Hindlimb muscle (tissue), 1 donor: ENCODE measurements around the gene EHHADH. TPM values are rescaled to one million over a fixed set of nuclear protein-coding genes. Genes with fewer than 3 reads are reported as not detected.

Experiments
- DNase-seq: peaks from one replicate; pipeline ENCODE4 v3.0.0-alpha.2; 2013
- polyA plus RNA-seq: library from polyadenylated mRNA; unstranded; fragments of 120-200 nt; gene quantifications from one replicate; pipeline ENCODE4 v1.2.1, GENCODE V29; 2013; ENCODE audit not compliant: insufficient read length

The EHHADH gene
- polyA plus RNA-seq, 1 donor, result 3.2 TPM

DNA sequence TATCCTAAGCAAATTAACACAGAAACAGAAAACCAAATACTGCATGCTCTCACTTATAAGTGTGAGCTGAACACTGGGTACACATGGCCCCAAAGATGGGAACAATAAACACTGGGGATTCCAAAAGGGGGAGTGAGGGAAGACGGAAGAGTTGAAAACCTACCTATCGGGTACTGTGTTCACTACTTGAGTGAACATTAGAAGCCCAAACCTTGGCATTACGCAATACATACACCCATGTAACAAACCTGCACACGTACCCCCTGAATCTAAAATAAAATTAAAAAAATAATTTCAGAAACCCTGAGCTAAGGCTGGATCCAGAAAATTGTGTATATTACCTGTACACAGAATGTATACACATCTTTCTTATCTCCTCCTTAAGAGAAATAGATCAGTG lies 58.2 kb downstream of the EHHADH start:
- DNase-seq, result no peak

DNA sequence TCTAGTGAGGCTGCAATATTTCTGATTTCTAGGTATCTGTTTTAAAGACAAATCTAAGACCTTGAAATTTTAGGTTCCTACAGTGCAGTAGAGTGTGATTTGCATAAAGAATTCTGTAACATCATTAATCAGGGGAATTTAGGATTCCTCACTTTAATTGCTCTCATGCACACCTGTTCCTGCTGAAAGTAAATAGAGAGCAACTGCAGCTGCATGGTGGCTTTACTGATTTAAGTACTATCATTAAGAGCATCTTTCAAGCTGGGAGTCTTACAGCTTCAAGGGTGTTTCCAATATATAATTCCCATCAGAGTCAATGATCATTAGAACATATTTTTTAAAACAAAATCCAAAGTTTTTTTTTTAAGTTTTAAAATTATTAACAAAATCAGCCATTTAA lies 65.0 kb downstream of the EHHADH start:
- no peak for DNase-seq

DNA sequence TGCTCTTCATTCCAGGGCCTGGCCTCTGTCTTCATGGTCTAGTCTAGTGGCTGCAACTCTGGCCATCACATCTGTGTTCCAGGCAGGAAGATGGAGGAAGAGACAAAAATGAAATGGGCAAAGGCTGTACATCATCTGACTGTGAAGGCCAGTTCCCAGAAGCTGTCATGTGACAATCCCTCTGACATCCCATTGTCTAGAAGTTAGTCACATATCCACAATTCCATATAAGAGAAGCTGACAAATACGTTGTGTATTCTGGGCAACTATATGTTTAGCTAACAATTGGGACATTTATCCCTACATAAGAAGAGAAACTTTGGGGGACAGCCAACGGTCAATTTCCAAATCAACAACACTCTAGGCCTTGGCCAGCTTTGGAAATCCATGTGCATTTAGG lies 66.5 kb downstream of the EHHADH start:
- no peak for DNase-seq

DNA sequence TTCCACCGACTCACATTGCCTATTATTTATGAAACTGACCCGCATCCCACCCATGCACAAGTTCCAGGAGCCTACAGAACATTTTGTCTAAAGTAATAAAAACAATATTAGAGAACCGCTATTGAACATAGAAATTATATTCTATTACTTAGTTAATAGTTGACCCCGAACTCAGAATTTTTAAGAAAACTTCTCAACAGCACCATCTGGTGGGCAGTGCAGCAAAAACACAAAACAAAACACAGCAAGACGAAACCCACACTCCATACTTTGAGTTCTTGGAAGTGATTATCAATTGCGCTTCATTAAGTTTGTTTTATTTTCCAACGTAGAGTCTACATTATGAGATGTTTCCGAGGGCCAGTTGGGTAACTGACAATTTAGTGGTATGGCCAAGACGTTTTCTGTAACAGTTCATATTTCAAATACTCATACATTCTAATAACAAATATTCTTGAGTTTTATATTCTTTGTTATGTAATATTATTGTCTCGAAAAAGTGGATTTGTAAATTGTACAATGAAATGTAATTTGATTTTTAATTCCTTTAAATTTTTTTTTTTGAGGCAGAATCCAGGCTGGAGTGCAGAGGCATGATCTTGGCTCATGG lies 77.0 kb downstream of the EHHADH start:
- no peak for DNase-seq

DNA sequence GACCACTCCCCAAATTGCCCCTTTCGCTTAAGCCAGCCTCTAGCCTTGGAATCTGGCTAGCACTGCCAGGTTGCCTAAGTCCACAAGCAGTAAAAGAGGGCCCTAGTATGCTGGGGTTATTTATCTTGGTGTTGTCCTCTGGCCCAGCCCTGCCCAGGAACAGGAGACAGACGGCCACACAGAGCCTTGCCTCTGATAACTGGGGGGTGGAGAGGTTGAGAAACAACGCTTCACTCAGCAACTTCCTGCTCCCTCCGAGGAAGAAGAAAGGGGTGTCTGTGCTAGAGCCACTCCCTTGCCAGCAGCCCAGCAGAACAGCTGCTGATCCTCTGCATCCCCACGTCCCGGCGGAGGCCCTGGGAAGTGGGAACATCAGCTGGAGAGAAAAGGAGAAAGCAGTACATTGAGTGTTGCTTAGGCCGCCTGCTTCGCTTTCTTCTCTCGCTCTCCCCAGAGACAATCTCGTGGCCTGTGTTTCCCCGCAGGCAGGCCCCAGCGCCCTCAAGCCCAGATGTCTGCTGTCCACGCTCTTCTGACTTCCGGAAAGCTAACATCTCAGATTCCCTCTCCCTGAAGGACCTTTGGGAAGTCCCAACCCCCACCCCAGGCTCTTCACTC lies 78.4 kb downstream of the EHHADH start:
- peak; percentile 45 for DNase-seq

DNA sequence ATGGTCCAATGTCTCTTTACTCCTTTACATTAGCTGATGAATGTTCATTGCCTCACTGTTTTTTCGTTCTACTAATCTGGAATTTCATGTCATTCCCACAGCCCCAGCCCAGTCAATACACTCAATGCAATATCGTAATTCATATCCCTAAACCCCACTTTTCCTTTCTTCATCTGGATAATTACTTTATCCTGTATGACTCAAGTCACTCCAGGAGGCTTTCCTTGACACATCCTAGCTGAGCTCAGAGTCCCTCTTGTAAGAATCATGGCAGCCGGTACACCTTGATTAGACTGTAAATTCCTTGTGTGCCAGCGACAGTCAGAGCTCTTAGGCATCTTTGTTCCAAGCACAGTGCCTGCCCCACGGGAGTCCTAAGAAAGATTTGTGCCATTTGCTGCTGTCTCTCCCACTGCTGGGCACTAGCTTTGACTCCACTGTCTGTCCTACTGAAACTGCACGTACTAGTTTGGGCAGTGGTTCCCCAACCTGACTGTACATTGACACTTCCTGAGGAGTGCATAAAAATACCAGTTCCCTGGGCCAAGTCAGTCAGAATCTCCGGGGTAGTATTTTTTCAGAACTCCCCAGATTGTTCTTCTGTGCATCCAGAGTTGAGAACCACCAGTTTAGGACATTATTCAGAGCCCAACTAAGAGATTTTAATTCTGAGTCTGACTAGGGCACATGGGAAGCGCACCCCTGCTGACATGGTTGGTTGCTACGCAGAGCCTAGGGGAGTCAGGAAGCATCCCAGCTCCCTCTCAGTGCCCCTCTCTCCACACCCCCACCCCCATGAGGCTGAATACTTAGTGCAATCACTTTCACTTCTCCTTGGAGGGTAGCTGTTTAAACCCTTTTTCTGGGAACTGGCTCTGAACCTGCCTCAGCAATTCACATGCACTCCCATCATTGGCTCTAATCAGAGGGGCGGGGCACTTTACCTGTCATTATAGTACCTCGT lies 81.5 kb downstream of the EHHADH start:
- DNase-seq, result no peak

DNA sequence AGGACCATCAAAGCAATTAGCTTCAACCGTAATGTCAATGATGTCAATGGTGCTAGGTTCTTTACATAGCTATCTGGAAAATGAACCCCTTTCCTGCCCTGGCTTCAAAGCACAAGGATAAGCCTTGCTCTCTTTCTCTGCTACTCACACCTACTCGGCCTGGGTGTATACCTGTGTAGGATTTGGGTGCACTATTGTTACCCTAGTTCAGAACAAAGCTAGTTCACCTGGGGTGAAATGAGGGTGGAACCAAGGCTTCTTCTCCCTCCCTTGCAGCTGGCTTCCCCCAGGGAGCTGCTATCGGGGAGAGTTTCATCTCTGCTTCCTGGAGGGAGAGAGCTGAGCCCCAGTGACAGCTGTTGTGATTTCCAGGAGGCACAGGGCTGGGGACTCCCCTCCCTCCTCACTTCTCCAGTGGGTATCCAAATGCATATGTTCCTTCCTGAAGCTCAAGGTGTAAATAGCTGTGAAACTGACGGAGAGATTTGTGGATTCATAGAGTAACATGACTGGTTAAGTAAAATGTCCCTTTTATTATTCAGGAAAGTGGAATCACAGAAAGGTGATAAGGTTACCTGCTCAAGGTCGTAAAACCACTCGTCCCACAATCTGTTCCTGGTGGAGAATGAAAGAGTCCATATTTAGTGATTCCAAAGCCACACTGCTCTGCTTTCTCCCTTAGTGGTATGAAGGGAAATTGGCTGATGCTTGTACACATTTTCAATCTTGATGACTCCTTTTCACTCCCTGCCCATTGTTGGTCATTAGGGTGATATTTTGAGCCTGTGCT lies 89.2 kb downstream of the EHHADH start:
- DNase-seq, result no peak

DNA sequence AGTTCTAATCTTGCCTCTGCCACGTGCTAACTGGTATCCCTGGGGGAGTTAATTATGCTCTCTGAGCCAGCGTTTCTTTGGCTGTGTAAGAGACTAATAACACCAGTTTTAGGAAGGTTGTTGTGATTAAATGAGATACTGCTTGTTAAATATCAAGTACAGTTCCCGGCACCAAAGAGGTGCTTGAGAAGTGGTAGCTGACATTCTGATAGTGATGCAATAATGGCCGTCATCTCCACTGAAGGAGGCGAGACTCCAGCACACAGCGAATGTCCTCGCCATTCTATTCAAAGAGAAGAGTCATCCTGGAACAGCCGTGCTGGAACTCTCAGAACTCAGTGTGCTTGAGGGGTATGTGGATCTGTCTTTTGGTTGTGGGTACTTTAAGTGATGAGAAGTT lies 91.2 kb downstream of the EHHADH start:
- no peak for DNase-seq

DNA sequence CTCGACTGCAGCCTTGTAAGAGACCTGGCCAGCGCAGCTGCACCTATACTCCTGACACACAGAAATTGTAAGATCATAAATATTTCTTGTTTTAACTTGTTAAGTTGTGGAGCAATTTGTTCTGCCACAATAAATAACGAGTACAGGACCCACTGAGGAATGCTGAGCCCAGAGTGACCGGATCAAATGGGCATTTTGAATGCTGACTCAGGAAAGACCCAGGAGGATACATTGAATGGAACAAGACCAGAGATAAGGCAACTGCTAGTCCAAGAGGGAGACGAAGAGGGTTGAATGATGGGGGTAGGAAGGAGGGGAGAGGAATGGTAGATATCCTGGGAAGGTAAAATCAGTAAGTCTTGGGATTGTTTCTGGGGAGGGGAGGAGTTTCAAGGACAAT lies 92.1 kb downstream of the EHHADH start:
- no peak for DNase-seq

DNA sequence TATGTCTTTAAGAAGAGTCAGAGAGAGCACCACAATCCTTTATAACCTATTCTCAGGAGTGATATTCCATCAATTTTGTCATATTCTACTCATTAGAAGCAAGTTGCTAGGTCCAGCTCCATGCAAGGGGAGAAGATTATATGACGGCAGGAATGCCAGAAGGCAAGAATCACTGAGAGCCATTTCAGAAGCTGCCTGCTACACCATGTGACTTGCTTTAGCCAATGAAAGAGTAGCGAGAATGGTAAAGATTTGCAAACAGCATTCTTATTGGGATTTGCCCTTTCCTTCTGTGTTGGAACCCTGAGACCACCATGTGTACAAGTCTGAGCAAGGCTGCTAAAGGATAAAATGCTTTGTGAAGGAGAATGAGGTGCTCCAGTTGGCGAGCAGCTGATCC lies 96.5 kb downstream of the EHHADH start:
- DNase-seq, result no peak

DNA sequence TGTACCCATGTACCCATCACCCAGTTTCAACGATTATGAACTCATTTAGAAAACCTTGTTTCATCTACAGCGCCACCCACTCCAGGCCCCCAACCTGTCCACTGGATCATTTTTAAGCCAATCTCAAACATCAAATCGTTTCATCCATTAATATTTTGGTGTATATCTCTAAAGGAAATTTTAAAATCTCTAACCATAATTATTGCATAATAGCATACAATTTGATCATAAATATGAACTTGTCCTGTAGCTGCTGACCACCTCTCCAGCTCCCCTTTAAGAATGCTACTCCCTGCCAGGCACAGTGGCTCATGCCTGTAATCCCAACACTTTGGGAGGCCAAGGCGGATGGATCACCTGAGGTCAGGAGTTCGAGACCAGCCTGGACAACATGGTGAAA lies 98.2 kb downstream of the EHHADH start:
- DNase-seq, result no peak

DNA sequence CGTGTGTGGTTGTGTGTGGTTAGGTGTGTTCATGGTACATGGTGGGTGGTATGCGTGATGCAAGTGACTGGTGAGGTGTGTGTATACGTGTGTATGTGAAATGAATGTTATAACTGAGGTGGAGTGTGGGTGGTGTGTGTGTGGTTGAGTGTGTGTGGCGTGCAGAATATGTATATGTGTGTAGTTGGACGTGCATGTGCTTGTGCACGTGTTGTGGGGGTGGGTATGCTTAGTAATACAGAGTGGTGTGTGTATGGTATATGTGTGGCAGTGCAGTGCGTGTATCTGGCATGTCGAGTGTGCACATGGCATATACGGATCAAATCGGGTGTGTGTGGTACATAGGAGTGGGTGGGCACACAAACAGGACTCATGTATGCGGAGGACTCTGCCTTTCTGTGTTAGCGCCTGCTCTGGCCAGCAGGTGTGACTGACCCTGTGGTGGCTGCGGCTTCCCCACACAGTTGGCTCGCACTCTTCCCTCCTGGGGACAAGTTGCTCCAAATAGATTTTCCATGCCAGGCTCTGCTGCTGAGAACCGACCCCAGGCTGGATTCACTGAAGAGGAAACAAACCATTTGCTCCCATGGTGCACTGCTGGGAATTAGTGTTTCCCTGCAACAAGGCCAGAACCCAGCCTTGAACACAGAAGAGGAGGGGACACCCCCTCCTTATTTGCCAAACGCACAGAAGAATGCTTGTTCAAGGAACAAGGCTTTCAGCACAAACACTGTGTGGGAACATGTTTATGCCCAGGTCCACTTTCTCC lies 99.8 kb downstream of the EHHADH start:
- DNase-seq, result no peak

DNA sequence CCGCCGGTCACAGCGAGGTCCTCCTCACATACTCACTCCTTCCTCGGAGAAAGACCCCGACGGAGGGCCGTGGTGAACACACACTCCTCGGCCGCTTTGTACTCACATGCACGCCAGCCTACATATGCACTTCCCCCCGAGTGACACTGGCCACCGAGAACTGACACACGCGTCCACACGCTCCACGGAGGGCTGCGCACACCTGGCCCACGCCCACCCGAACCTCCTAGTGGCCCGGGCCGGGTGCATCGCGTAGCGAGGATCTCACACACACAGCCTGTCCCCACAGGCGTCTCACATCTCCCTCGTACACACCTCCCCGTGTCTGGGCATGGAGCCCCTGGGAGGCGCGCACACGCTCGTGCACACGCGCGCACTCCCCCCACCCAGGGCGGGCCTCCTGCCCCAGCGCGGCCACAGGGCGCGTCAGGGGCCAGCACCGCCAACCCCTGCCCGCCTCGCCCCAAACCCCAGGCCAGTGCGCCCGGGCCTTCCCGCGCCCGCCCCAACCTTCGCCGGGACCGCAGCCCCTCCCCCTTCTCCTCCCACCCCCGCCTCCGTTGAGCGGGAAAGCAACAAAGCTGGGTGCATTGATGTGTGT lies 100.6 kb downstream of the EHHADH start:
- no peak for DNase-seq

DNA sequence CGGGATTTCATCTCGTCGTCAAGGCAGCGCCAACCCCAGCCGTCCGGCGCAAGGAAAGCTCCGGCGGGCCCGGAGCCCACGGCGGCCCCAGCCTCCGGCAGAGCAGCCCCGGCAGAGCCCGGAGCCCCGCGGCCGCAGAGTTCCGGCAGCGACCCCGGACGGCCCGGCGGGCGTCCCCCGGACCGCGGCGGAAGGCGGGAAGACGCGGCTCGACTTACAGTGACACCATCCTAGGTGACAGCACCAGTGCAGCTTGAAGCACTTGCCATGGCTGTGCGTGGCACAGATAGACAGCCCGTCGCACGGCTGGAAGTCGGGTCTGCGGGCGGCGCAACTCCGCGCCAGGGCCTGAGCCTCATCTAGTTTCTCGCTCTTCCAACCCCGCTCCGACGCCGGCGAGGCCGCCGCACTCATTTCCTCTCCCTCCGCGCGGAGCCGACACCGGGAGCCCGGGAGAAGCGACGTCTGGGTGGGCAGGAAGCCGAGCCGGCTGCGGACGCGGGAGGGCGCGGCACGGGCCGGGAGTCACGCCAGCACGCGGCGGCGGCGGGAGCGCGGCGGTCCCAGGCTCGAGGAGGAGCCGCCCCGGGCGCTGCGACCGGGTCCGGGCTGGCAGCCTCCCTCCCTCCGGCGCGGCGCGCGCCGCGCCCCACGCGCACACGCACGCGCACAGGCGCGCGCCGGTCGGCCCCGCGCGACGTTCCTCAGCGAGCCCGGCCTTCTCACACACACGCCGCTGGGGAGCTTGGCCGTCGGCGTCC lies 101.3 kb downstream of the EHHADH start, which contains the start of gene C3orf70:
Gene C3orf70 (minus strand): TSS at position 651 of the 761 bp plus-strand sequence. CDS start 237 bp downstream, at position 414.
- peak; percentile 80 for DNase-seq

DNA sequence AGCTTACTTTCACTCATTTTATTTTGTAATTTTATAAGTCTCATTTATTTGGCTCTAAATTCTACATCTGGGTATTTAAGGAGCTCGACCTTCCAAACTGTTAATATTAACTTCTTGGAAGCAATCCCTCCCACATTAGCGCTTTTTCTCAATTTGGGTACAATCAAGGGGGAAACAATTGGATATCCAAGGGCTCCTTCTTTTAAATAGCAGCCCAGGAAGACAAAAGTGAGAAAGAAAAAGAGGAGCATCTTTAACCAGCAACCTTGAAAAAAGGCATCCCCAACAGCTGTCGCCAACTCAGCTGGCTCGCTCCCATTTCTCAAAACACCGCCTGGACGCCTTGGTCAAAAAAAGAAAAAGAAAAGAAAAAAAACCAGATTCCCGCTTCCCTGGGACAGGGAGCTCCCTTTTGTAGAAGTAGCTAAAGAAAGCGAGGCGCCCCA lies 101.9 kb downstream of the EHHADH start:
- no peak for DNase-seq

DNA sequence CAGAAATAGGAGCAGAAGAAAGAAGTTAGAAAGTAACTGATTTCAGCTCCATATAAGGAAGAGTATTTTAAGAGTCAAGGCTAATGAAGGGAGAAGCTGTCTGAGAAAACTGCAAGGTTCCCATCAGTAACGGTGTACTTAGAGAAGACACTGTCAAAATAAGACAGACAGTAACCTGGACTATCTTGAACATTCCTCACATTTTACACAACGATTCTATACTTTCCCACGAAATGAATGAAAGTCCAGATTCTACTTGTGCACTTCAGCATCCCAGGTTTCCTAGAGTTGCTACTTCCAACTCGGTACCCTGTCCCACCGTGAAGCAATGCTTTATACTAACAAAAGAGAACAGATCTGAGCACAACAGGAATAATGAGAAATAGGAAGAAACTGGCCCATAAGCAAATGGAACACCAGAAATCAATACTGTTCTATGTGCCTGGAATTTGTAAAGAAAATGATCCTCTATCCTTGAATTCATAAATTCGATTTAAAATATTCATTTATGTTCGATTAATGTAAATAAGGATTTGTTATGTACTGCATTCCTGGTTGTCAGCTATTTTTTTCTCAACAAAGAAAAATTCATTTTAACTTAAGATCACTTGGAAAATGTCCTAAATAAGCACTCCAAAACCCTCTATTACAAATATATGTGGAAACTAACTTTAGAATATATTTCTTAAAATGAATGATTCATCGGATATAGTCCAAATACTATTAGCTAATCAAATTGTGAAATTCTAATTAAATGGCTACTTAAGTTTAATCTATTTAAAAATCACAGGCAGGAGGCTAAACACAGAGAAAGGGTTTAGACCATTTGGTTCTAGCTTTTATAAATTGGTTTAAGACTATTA lies 102.5 kb downstream of the EHHADH start:
- DNase-seq, result no peak

DNA sequence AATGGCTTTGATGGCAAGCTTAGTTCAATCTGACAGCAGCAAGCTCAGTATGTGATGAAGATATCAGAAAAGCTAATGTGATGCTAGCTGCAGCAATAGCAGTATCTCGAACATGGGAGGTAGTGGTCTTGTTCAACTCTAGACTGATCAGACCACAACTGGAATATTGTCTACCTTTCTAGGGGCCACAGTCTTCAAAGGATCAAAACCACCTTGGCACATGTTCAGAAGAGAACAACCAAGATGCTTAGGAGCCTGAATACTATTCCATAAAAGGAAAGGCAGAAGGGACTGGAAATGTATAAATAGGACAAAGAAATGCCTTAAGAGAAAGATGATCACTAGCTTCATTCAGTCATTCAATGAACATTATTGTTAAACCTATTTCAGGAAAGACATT lies 103.3 kb downstream of the EHHADH start:
- DNase-seq, result no peak

DNA sequence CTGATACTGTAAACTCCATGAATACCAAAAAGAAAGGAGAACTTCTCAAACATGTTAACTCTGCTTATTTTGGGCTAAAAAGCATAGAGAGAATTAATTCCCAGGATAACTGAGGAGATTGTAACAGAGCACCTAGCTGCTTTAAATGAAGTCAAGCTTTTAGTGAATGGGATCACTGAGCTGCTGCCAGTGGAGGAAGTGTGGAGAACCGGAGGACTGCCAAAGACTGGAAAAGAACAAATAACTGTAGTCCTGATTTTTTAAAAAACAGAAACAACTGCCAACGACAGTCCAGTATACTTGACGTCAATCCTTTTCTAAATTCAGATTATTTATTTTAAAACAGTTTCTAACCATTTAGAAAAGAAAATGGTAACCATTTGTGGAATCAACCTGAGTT lies 104.3 kb downstream of the EHHADH start:
- DNase-seq, result no peak

DNA sequence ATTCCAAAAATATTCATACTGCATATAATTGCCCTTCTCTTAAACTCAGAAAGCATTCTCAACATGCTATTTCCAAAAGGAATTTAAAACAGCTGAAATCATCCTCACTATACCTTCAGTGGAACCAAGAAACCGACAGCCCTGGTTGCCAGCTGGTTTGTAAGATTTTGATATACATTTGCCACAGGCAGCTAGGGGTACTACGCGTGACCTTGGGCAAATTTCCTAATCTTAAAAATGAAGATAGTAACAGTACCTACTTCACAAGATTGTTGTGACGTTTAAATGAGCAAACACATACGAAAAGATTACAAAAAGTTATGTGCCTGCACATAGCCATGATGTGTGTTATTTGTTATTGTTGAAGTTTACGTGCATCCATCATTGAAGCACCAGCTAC lies 108.3 kb downstream of the EHHADH start:
- no peak for DNase-seq

DNA sequence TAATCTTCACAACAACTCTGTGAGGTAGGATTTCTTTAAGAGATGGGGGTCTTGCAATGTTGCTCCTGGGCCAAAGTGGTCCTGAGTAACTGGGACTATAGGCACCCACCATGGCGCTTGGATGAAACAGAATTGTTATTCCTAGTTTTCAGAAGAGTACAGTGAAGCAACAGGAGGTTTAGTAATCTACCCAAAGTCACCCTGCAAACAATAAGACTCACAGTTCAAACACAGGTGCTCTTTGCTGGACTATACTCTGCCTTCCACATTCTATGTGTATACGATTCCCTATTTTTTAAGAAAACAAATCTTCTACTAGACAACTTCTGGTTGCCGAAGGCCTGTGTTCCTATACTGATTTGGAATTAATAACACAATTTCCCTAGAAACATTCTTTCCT lies 109.1 kb downstream of the EHHADH start:
- no peak for DNase-seq
